ENCODE results near the gene PEX3.

The PEX3 gene

DNA sequence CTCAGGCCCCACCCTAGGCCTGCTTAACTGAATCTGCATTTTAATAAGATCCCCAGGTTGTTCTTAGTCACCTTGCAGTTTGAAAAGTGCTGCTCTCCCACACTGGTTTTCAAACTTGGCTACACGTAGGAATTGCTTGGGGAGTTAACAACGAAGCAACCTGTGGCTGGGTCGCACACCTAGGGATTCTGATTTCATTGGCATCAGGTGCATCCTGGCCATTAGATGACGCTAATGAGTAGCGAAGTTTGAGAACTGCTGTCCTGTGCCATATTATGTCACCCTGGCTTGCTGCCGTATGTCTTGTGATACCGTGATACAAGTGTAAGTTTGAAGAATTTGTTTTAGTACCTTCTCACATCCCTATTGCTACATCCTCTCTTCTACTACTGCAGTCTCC, 89.1 kb downstream of the PEX3 start:
- no peak for FAIRE-seq

GRCh38 chr6:143540192-143540591, 89.6 kb downstream of the PEX3 start:
- FAIRE-seq = no peak
